ENCODE data around the gene TEAD3. TPM values are rescaled to one million over a fixed set of nuclear protein-coding genes. Genes with fewer than 3 reads are reported as not detected.
"Not testable (repeated sequence)": the region's sequence is repeated elsewhere in the genome, so short reads cannot be mapped to it uniquely, and the experiment has no call there.

The TEAD3 gene
- total RNA-seq, 1 donor from 2014 or later = 17.0 TPM

GRCh38 chr6:35436071-35436857 lies 60.6 kb downstream of the TEAD3 start:
- DNase-seq (no peak), ATAC-seq (no peak)
- no peaks in the 10 kb centered on the region for H3K4me1 ChIP-seq
- no peaks in the 10 kb centered on the region for H3K9me3 ChIP-seq
- H3K4me3 ChIP-seq = no peak overlapping the region
- intact Hi-C loops (cut with DNase I) = no loop called here
- no peaks in the 10 kb centered on the region for H3K27me3 ChIP-seq (ENCODE audit: low read depth)
- H3K27ac ChIP-seq = no peak overlapping the region
- TF ChIP-seq CTCF (IDR thresholded peaks at IDR 0.05) = no peak
- H3K36me3 ChIP-seq = no peaks in the 10 kb centered on the region

DNA sequence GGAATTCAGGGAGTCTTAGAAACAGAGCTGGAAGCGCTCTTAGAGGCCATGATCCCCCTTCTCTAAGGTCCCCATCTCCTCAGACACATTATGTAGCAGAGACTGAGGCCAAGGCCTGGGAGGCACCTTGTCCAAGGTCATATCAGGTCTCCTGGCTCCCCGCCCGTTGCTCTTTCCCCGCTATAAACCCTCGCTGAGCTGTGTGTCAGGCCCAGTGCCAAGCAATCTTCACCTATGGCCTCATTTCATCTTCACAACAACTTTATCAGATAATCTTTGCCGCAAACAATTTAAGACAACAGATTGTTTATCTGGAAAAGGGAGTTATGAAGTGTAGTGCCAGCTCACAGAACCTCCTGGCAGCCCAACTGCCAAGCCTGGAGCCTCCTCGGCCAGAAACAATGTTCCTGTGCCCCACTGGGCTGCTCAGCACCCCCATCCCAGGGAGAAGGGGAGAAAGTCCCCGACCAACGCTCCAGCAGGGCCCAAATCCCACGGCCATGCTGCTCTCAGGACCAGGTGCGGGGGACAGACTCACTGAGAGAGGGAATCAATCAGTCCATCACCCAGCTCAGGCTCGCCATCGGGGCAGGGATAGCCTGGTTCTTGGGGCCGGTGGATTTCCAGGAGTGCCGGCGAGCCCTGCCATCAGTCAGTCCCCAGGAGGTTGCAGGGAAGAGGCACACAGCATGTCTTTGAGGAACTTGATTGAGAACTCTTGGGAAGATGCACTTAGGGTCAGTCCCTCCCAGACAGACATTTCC lies 61.6 kb downstream of the TEAD3 start:
- DNase-seq (no peak), ATAC-seq (no peak)
- H3K36me3 ChIP-seq = no peaks in the 10 kb centered on the region
- no peaks in the 10 kb centered on the region for H3K4me1 ChIP-seq
- intact Hi-C loops (cut with DNase I) = no loop called here
- no peak for TF ChIP-seq CTCF (IDR thresholded peaks at IDR 0.05)
- no peaks in the 10 kb centered on the region for H3K27me3 ChIP-seq (ENCODE audit: low read depth)
- no peak overlapping the region for H3K27ac ChIP-seq
- peaks cover under 1% of the 10 kb centered on the region for H3K9me3 ChIP-seq
- H3K4me3 ChIP-seq = no peak overlapping the region

DNA sequence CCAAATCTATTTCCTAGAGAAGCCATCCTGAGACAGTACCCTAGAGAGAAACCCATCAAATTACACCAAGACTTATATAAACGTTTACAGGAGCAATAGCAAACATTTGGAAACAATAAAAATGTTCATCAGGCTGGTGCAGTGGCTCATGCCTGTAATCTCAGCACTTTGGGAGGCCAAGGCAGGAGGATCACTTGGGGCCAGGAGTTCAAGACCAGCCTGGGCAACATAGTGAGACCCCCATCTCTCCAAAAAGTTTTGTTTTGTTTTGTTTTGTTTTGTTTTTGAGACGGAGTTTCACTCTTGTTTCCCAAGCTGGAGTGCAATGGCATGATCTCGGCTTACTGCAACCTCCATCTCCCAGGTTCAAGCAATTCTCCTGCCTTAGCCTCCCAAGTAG lies 64.2 kb downstream of the TEAD3 start:
- ATAC-seq; H3K4me1 ChIP-seq; H3K36me3 ChIP-seq; H3K4me3 ChIP-seq; intact Hi-C loops (cut with DNase I); DNase-seq; H3K27ac ChIP-seq; H3K27me3 ChIP-seq (ENCODE audit: low read depth): not testable (repeated sequence)
- peaks cover 18% of the 10 kb centered on the region for H3K9me3 ChIP-seq

GRCh38 chr6:35432291-35432690 lies 64.6 kb downstream of the TEAD3 start:
- intact Hi-C loops (cut with DNase I) = no loop called here
- TF ChIP-seq CTCF (IDR thresholded peaks at IDR 0.05) = no peak
- ATAC-seq (no peak), DNase-seq (no peak)
- Histone ChIP-seq H3K4me1 (no peaks in the 10 kb centered on the region), H3K4me3 (no peak overlapping the region), H3K9me3 (peaks cover 18% of the 10 kb centered on the region), H3K36me3 (peaks cover 3% of the 10 kb centered on the region), H3K27ac (no peak overlapping the region), H3K27me3 (ENCODE audit: low read depth) (no peaks in the 10 kb centered on the region)

- no peak for DNase-seq
- H3K36me3 ChIP-seq = peaks cover 27% of the 10 kb centered on the region
- no peak overlapping the region for H3K4me3 ChIP-seq
- no peak for ATAC-seq
- peaks cover 18% of the 10 kb centered on the region for H3K9me3 ChIP-seq
- no peaks in the 10 kb centered on the region for H3K27me3 ChIP-seq (ENCODE audit: low read depth)
- H3K27ac ChIP-seq = no peak overlapping the region
- TF ChIP-seq CTCF (IDR thresholded peaks at IDR 0.05) = no peak
- peaks cover 13% of the 10 kb centered on the region for H3K4me1 ChIP-seq
- intact Hi-C loops (cut with DNase I) = no loop called here
These were observed 67.4 kb downstream of the TEAD3 start for GRCh38 chr6:35429463-35429862.
